Lower lobe of right lung (tissue), 2 donors: ENCODE measurements around the gene TM4SF5. TPM values are rescaled to one million over a fixed set of nuclear protein-coding genes. Genes with fewer than 3 reads are reported as not detected.

ENCODE experiments used
- ATAC-seq, 2 donors: fragments of 200-7000 bp; cut with Tn5 transposase; one replicate each; pipeline ENCODE4 v1.9.1; 2020 to 2022; ENCODE audit warnings: mild to moderate bottlenecking in 2 of 2, moderate library complexity in 2 of 2
- DNase-seq: peaks from one replicate; pipeline ENCODE4 v3.0.0-alpha.2; 2020
- H3K27ac ChIP-seq: fragments of 200-600 bp; one replicate; pipeline ENCODE4 v1.8.0; 2022
- H3K27me3 ChIP-seq: fragments of 200-600 bp; one replicate; pipeline ENCODE4 v1.8.0; 2022; ENCODE audit warnings: low read depth
- H3K36me3 ChIP-seq: fragments of 200-600 bp; one replicate; pipeline ENCODE4 v1.8.0; 2022; ENCODE audit warnings: mild to moderate bottlenecking
- H3K4me1 ChIP-seq: fragments of 200-600 bp; one replicate; pipeline ENCODE4 v1.8.0; 2022
- H3K4me3 ChIP-seq: fragments of 200-600 bp; one replicate; pipeline ENCODE4 v1.8.0; 2022; ENCODE audit warnings: mild to moderate bottlenecking
- H3K9me3 ChIP-seq: fragments of 200-600 bp; one replicate; pipeline ENCODE4 v1.8.0; 2022
- CTCF ChIP-seq: fragments of 200-600 bp; IDR thresholded peaks from one replicate; pipeline ENCODE4 v1.8.0; 2022; ENCODE audit warnings: antibody characterized with exemption, mild to moderate bottlenecking
- intact Hi-C: fragments of 100-400 bp; cut with DNase I; formaldehyde crosslinking; loops from one replicate; pipeline ENCODE4 v1.11.0; 2022
- total RNA-seq: library from RNA; stranded (reverse); fragmentation: NEBNext Ultra II Directional; extraction: Animal tissue kit (Norgen Biotek cat#: 25700); gene quantifications from one replicate; pipeline ENCODE4 v1.2.1, GENCODE V29; 2021
- donor health status: DM: no; HTN: yes; CAD: no; lungs with severe emphysema.

The TM4SF5 gene
- total RNA-seq, 1 donor from 2014 or later = not detected

DNA sequence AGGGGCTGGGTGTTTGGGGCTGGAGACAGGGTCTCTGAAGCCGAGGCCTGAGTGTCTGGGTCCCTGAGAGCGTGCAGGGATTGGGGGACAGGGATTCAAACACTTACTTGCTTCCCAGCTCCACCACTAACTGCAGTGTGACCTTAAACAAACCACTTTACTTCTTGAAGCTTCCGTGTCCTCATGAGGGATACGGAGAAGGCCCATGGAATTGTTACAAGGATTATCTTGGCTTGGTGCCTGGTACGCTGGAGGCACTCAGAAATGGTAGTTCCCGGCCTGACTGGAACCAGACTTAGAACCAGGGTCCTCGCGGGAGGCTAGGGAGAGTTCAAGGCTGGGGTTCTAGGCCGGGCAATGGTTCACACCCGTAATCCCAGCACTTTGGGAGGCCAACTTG, 29.1 kb upstream of the TM4SF5 start:
- no peak overlapping the region for H3K4me3 ChIP-seq
- H3K27me3 ChIP-seq = peaks cover 7% of the 10 kb centered on the region
- ATAC-seq (no peak), DNase-seq (peak; percentile 19)
- intact Hi-C loops = no loop called here
- H3K27ac ChIP-seq = no peak overlapping the region
- H3K9me3 ChIP-seq = no peaks in the 10 kb centered on the region
- no peaks in the 10 kb centered on the region for H3K36me3 ChIP-seq
- H3K4me1 ChIP-seq = peaks cover 13% of the 10 kb centered on the region
- no peak for TF ChIP-seq CTCF

DNA sequence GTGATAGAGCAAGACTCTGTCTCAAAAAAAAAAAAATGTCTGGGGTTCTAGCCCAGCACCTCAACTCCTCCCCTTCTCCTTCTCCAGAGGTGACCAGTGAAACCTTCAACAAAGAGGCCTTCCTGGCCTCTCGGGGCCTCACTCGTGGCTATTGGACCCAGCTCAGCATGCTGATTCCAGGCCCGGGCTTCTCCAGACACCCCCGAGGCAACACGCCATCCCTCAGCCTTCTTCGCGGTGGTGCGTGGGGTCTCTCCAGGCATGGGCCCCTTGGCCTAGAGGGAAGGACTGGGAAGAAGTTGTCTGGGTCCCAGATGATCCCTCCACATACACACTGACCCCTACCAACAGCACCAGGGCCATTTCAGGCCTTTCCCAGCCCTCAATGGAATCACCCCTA, 28.5 kb upstream of the TM4SF5 start:
- peaks cover 11% of the 10 kb centered on the region for H3K4me1 ChIP-seq
- TF ChIP-seq CTCF = no peak
- H3K27me3 ChIP-seq = peaks cover 7% of the 10 kb centered on the region
- no peaks in the 10 kb centered on the region for H3K9me3 ChIP-seq
- intact Hi-C loops = no loop called here
- DNase-seq (peak; percentile 21), ATAC-seq (no peak)
- no peak overlapping the region for H3K27ac ChIP-seq
- H3K4me3 ChIP-seq = no peak overlapping the region
- no peaks in the 10 kb centered on the region for H3K36me3 ChIP-seq

DNA sequence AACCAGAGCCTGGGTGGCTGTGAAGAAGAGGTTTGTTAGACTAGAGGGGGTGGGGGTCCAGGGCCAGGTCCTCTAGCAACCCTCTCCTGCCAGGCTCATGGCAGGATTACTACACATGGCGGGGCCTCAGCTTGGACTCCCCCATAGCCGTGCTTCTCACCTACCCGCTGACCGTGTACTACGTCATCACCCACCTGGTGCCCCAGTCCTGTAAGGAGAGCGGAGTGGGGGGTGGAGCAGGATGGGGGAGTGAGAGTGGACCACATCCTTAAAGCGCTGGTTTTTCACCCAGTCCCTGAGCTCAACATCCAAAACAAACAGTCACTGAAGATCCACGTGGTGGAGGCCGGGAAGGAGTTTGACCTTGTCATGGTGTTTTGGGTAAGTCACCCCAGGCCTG, 27.8 kb upstream of the TM4SF5 start:
- no peaks in the 10 kb centered on the region for H3K9me3 ChIP-seq
- DNase-seq = no peak
- ATAC-seq = no peak
- H3K27me3 ChIP-seq = peaks cover 7% of the 10 kb centered on the region
- TF ChIP-seq CTCF = no peak
- H3K27ac ChIP-seq = no peak overlapping the region
- intact Hi-C loops = no loop called here
- peaks cover 9% of the 10 kb centered on the region for H3K4me1 ChIP-seq
- H3K4me3 ChIP-seq = no peak overlapping the region
- H3K36me3 ChIP-seq = no peaks in the 10 kb centered on the region

GRCh38 chr17:4744999-4745969, 26.4 kb upstream of the TM4SF5 start:
- ATAC-seq = peak in 1 of 2 donors; percentile 4
- Histone ChIP-seq H3K27me3 (peaks cover 7% of the 10 kb centered on the region), H3K4me3 (no peak overlapping the region), H3K27ac (no peak overlapping the region), H3K36me3 (no peaks in the 10 kb centered on the region), H3K4me1 (peaks cover 6% of the 10 kb centered on the region), H3K9me3 (no peaks in the 10 kb centered on the region)
- DNase-seq = peak; percentile 48
- intact Hi-C loops = no loop called here
- TF ChIP-seq CTCF = no peak

- no peak overlapping the region for H3K27ac ChIP-seq
- ATAC-seq = peak; percentile 71
- peak; percentile 45 for DNase-seq
Observed at GRCh38 chr17:4747847-4748246, 23.8 kb upstream of the TM4SF5 start.

More at GRCh38 chr17:4747847-4748246, 23.8 kb upstream of the TM4SF5 start:
- TF ChIP-seq CTCF = no peak
- H3K4me1 ChIP-seq = peaks cover 6% of the 10 kb centered on the region
- no peaks in the 10 kb centered on the region for H3K9me3 ChIP-seq
- intact Hi-C loops = no loop called here
- H3K4me3 ChIP-seq = peak overlapping the region; percentile 16
- peaks cover 7% of the 10 kb centered on the region for H3K27me3 ChIP-seq
- no peaks in the 10 kb centered on the region for H3K36me3 ChIP-seq
